GM12878 (cell line): ENCODE data around the gene FBXL15. TPM values are rescaled to one million over a fixed set of nuclear protein-coding genes. Genes with fewer than 3 reads are reported as not detected.

ENCODE experiments used
- ATAC-seq: fragments of 200-7000 bp; cut with Tn5 transposase; 3 replicates; pipeline ENCODE4 v1.9.1; 2020; ENCODE audit warnings: mild to moderate bottlenecking, moderate library complexity
- BruUV-seq: library from RNA; stranded (reverse); fragments of 400-500 nt; replicated peaks from 2 replicates; lab custom pipeline; 2021; lab: Mats Ljungman, UMichigan
- CTCF ChIA-PET: fragments of 300-600 bp; sonication (Branson Sonifier 250); formaldehyde crosslinking; extraction: SDS; loops from one replicate; lab custom pipeline; 2021; ENCODE audit warnings: inconsistent platforms; lab: Yijun Ruan, JAX
- POLR2A ChIA-PET: fragments of 350-600 bp; formaldehyde crosslinking; extraction: SDS; loops from one replicate; lab custom pipeline; 2021; ENCODE audit warnings: inconsistent platforms; lab: Charles Lee
- RAD21 ChIA-PET: fragments of 300-600 bp; sonication (Branson Sonifier 250); formaldehyde crosslinking; loops from one replicate; lab custom pipeline; 2023; ENCODE audit warnings: antibody characterized with exemption; ENCODE audit not compliant: unreplicated experiment; lab: Charles Lee
- SMC1A ChIA-PET: fragments of 300-600 bp; sonication (Branson Sonifier 250); formaldehyde crosslinking; loops from one replicate; lab custom pipeline; 2023; ENCODE audit not compliant: unreplicated experiment, uncharacterized antibody; lab: Charles Lee
- DNase-seq: peaks from one replicate; pipeline ENCODE4 v3.0.0-alpha.2; 2011; ENCODE audit warnings: low read depth, low spot score
- FAIRE-seq: peaks from 3 replicates; lab custom pipeline; 2011; peaks lifted over from hg19 to GRCh38; lab: Jason Lieb, UNC
- H2AFZ ChIP-seq: 2 replicates; pipeline ENCODE4 v1.6.0; 2011; ENCODE audit warnings: low read depth, low read length, control low read depth; ENCODE audit not compliant: control insufficient read depth
- H3K27ac ChIP-seq: 2 replicates; pipeline ENCODE4 v1.5.1; 2011; ENCODE audit warnings: control low read depth; ENCODE audit not compliant: control insufficient read depth, insufficient read depth
- H3K27me3 ChIP-seq, 2 experiments: replicated peaks in 1 of 2; 2 replicates each; pipeline versions ENCODE4 v1.6.0 to v1.6.1; 2011; ENCODE audit warnings: low read length in 1 of 2; ENCODE audit not compliant: control insufficient read depth in 2 of 2, insufficient read depth in 2 of 2
- H3K36me3 ChIP-seq, 2 experiments: 2 replicates each; pipeline ENCODE4 v1.5.1; 2011; ENCODE audit warnings: low read length in 1 of 2; ENCODE audit not compliant: control insufficient read depth in 2 of 2, insufficient read depth in 2 of 2
- H3K4me1 ChIP-seq: 2 replicates; pipeline ENCODE4 v1.6.1; 2011; ENCODE audit warnings: mild to moderate bottlenecking, low read length, moderate library complexity, mixed read lengths; ENCODE audit not compliant: control insufficient read depth, insufficient read depth
- H3K4me2 ChIP-seq: 2 replicates; pipeline ENCODE4 v1.6.0; 2011; ENCODE audit warnings: control low read depth; ENCODE audit not compliant: control insufficient read depth, insufficient read depth
- H3K4me3 ChIP-seq: fragments of 200-600 bp; sonication (generic); 2 replicates; pipeline ENCODE4 v1.5.1; 2016
- H3K79me2 ChIP-seq: 2 replicates; pipeline ENCODE4 v1.6.0; 2011; ENCODE audit warnings: low read length; ENCODE audit not compliant: control insufficient read depth, insufficient read depth
- H3K9ac ChIP-seq: 2 replicates; pipeline ENCODE4 v1.8.0; 2011; ENCODE audit warnings: low read length, control low read depth, mixed read lengths; ENCODE audit not compliant: control insufficient read depth, insufficient read depth
- H3K9me3 ChIP-seq: replicated peaks from 3 replicates; pipeline ENCODE4 v1.5.1; 2011; ENCODE audit warnings: mild to moderate bottlenecking, low read length; ENCODE audit not compliant: control insufficient read depth, insufficient read depth
- H4K20me1 ChIP-seq: 2 replicates; pipeline ENCODE4 v1.6.0; 2011; ENCODE audit not compliant: control insufficient read depth, insufficient read depth
- BACH1 ChIP-seq: fragments of 450-650 bp; IDR thresholded peaks from 2 replicates; pipeline ENCODE4 v1.6.1; 2017; ENCODE audit warnings: mild to moderate bottlenecking, borderline replicate concordance
- BHLHE40 ChIP-seq, 2 experiments: fragments of 450-650 bp in 1 of 2; IDR thresholded peaks; 2 replicates each; pipeline ENCODE4 v1.6.1; 2011 to 2017; ENCODE audit warnings: low read depth in 2 of 2, borderline replicate concordance in 1 of 2, improper control_type of control experiment in 1 of 2, low read length in 1 of 2, mild to moderate bottlenecking in 1 of 2
- HDAC2 ChIP-seq: fragments of 200-600 bp; sonication (generic); IDR thresholded peaks from 2 replicates; pipeline ENCODE4 v1.6.1; 2017
- JUNB ChIP-seq: IDR thresholded peaks from 2 replicates; pipeline ENCODE4 v1.6.1; 2016; ENCODE audit warnings: antibody characterized with exemption, mild to moderate bottlenecking
- POLR2A ChIP-seq: IDR thresholded peaks from 2 replicates; pipeline ENCODE4 v1.6.1; 2011; ENCODE audit warnings: low read depth, mild to moderate bottlenecking, low read length
- WGBS: methylation state at CpG from one replicate; pipeline ENCODE4 v1.1.6; 2016; ENCODE audit warnings: low lambda C conversion rate; ENCODE audit not compliant: insufficient replicate concordance, insufficient coverage; ENCODE audit errors: missing lambda C conversion rate; 5-methylcytosine and 5-hydroxymethylcytosine counted together
- in situ Hi-C: fragments of 300-500 bp; cut with MboI; formaldehyde crosslinking; loops from 9 replicates; pipeline ENCODE4 v1.14.3; 2018; ENCODE audit warnings: mixed read lengths
- intact Hi-C: fragments of 100-400 bp; cut with micrococcal nuclease; formaldehyde crosslinking; loops from one replicate; pipeline ENCODE4 v1.14.2; 2022; ENCODE audit not compliant: unreplicated experiment
- polyA plus RNA-seq, 11 experiments: library from polyadenylated mRNA; depleted of rRNA in 4 of 11; unstranded in 6 of 11; stranded (reverse) in 5 of 11; fragments of >200 nt; fragmentation: Nextera tagmentation in 4 of 11; fragmentation: Illumina TruSeq in 1 of 11; extraction: Ambion mirVana in 4 of 11; extraction: Trizol in 1 of 11; gene quantifications; 1 replicate in 1 of 11; 2 replicates in 10 of 11; pipeline versions ENCODE4 v1.2.1 to v1.2.3, GENCODE V29; 2011 to 2016; ENCODE audit warnings: inconsistent platforms in 2 of 11, missing spikeins in 2 of 11, low read depth in 1 of 11
- total RNA-seq, 4 experiments: library from RNA; depleted of rRNA in 3 of 4; stranded (reverse); fragments of >200 nt in 3 of 4; fragmentation: Illumina TruSeq in 1 of 4; extraction: Trizol in 1 of 4; gene quantifications; 2 replicates each; pipeline versions ENCODE4 v1.2.1 to v1.2.3, GENCODE V29; 2013 to 2021
- TF ChIP-seq, protein P1 (sequence below): IDR thresholded peaks from 2 replicates; pipeline ENCODE4 v1.6.1; 2011; ENCODE audit warnings: borderline replicate concordance, low read depth, mild to moderate bottlenecking, moderate library complexity, mixed read lengths, low read length; ENCODE audit not compliant: insufficient read depth; ENCODE audit errors: extremely low read length
- TF ChIP-seq, protein P2 (sequence below), 3 experiments: IDR thresholded peaks in 2 of 3; conservative IDR thresholded peaks in 1 of 3; 2 replicates each; pipeline ENCODE4 v1.5.1; 2011; ENCODE audit warnings: low read depth in 3 of 3, low read length in 3 of 3, mild to moderate bottlenecking in 3 of 3, control low read depth in 2 of 3, moderate library complexity in 2 of 3, inconsistent platforms in 1 of 3, mixed read lengths in 1 of 3; ENCODE audit not compliant: control insufficient read depth in 2 of 3, insufficient read depth in 1 of 3; ENCODE audit errors: extremely low read depth in 1 of 3

FBXL15 gene
- total and polyA plus RNA-seq, 10 of the 15 experiments (the other 5 are each of a cell fraction or from before 2014, with no cell fraction given), result 0.13 to 21.3 (median 7.9) TPM

DNA sequence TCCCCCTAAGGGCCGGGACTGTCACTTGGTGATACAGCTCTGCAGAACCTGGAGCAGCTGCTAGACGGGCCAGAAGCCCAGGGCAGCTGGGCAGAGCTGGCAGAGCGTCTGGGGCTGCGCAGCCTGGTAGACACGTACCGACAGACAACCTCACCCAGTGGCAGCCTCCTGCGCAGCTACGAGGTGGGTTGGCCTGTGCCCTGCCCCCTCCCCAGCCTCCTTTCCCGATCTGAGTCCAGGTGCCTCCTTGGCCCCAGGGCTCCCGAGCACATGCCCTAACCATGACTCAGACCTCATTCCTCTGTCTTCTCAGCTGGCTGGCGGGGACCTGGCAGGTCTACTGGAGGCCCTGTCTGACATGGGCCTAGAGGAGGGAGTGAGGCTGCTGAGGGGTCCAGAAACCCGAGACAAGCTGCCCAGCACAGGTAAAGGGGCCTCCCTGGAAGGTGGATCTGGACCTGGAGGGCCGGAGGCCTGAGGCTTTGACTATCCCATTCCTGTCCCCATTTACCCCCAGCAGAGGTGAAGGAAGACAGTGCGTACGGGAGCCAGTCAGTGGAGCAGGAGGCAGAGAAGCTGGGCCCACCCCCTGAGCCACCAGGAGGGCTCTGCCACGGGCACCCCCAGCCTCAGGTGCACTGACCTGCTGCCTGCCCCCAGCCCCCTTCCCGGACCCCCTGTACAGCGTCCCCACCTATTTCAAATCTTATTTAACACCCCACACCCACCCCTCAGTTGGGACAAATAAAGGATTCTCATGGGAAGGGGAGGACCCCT lies 18.7 kb upstream of the FBXL15 start:
- SMC1A ChIA-PET, result interaction anchor here (1.3 to 2.2 kb wide), 2 partner anchors 172 to 182 kb away, joined by 3 to 4 read pairs; no protein-coding TSS in a partner anchor
- no peak for ATAC-seq
- FAIRE-seq, result no peak
- Histone ChIP-seq H3K4me2 (no peak overlapping the region), H3K27me3 (no peaks in the 10 kb centered on the region), H3K4me1 (peaks cover 13% of the 10 kb centered on the region), H4K20me1 (peaks cover 4% of the 10 kb centered on the region; the same call in 1 of the 2 replicates), H3K4me3 (no peak overlapping the region), H3K9me3 (no peaks in the 10 kb centered on the region), H3K27ac (no peak overlapping the region), H3K9ac (no peak overlapping the region), H2AFZ (no peak overlapping the region), H3K36me3 (peaks cover 19 to 38% of the 10 kb centered on the region in 2 experiments), H3K79me2 (peaks cover 32% of the 10 kb centered on the region)
- RAD21 ChIA-PET, result no interaction called here
- 74% methylated on average over 18 of the region's 18 CpGs for WGBS
- no TSS peak for BruUV-seq
- POLR2A ChIA-PET, result interaction anchor here (0.7 kb wide), 1 partner anchor 52 kb away, joined by 3 read pairs; no protein-coding TSS in a partner anchor
- in situ Hi-C loops, result no loop called here
- DNase-seq, result no peak
- no peak for TF ChIP-seq BHLHE40 (IDR thresholded peaks at IDR 0.05; ENCODE audit: borderline replicate concordance in 1 of 2, low read depth in 2 of 2, low read length in 1 of 2)
- no peak for TF ChIP-seq HDAC2
- TF ChIP-seq, protein P1, sequence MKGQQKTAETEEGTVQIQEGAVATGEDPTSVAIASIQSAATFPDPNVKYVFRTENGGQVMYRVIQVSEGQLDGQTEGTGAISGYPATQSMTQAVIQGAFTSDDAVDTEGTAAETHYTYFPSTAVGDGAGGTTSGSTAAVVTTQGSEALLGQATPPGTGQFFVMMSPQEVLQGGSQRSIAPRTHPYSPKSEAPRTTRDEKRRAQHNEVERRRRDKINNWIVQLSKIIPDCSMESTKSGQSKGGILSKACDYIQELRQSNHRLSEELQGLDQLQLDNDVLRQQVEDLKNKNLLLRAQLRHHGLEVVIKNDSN, result no peak
- TF ChIP-seq POLR2A, result peak; percentile 7; the same call in 1 of the 2 replicates
- no peak for TF ChIP-seq BACH1
- TF ChIP-seq, protein P2, sequence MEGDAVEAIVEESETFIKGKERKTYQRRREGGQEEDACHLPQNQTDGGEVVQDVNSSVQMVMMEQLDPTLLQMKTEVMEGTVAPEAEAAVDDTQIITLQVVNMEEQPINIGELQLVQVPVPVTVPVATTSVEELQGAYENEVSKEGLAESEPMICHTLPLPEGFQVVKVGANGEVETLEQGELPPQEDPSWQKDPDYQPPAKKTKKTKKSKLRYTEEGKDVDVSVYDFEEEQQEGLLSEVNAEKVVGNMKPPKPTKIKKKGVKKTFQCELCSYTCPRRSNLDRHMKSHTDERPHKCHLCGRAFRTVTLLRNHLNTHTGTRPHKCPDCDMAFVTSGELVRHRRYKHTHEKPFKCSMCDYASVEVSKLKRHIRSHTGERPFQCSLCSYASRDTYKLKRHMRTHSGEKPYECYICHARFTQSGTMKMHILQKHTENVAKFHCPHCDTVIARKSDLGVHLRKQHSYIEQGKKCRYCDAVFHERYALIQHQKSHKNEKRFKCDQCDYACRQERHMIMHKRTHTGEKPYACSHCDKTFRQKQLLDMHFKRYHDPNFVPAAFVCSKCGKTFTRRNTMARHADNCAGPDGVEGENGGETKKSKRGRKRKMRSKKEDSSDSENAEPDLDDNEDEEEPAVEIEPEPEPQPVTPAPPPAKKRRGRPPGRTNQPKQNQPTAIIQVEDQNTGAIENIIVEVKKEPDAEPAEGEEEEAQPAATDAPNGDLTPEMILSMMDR (IDR thresholded peaks at IDR 0.05 in 2 of 3, conservative IDR thresholded peaks at IDR 0.05 in 1 of 3; ENCODE audit: control insufficient read depth in 2 of 3, extremely low read depth in 1 of 3, insufficient read depth in 1 of 3, low read depth in 3 of 3, low read length in 3 of 3), result no peak
- no peak for TF ChIP-seq JUNB
- CTCF ChIA-PET, result interaction anchor here (2.8 to 12.1 kb wide), 3 partner anchors 17 to 171 kb away, joined by 10 to 69 read pairs (median 11); no protein-coding TSS in a partner anchor
- intact Hi-C loops, result no loop called here
